Stimulated activated CD8-positive, alpha-beta memory T cell treated with anti-CD3 and anti-CD28 coated beads, Interleukin-15, amount 100 ng/mL, for 1 hour (primary cell): Measurements from ENCODE around the gene CSRNP3.
"Not testable (repeated sequence)": the region's sequence is repeated elsewhere in the genome, so short reads cannot be mapped to it uniquely, and the experiment has no call there.

Source experiments
- DNase-seq: peaks from one replicate; pipeline ENCODE4 v3.0.0-alpha.2; 2020; ENCODE audit warnings: low read depth

CSRNP3 gene

GRCh38 chr2:165590999-165591398 lies 121.5 kb downstream of the CSRNP3 start:
- DNase-seq: not testable (repeated sequence)

GRCh38 chr2:165593081-165593480 lies 123.6 kb downstream of the CSRNP3 start:
- DNase-seq: no peak

- no peak for DNase-seq
Observed at GRCh38 chr2:165594231-165594934, 124.9 kb downstream of the CSRNP3 start.

- DNase-seq: no peak
Observed at GRCh38 chr2:165594935-165595255, 125.4 kb downstream of the CSRNP3 start.

GRCh38 chr2:165596788-165597187 lies 127.3 kb downstream of the CSRNP3 start:
- DNase-seq: no peak

GRCh38 chr2:165601065-165601830 lies 131.8 kb downstream of the CSRNP3 start:
- DNase-seq: no peak

- no peak for DNase-seq
Observed at GRCh38 chr2:165601928-165602521, 132.5 kb downstream of the CSRNP3 start.

GRCh38 chr2:165609672-165610071 lies 140.2 kb downstream of the CSRNP3 start:
- no peak for DNase-seq

GRCh38 chr2:165610591-165611029 lies 141.1 kb downstream of the CSRNP3 start:
- DNase-seq: no peak

GRCh38 chr2:165617741-165618481 lies 148.4 kb downstream of the CSRNP3 start:
- no peak for DNase-seq

GRCh38 chr2:165618806-165619205 lies 149.3 kb downstream of the CSRNP3 start:
- DNase-seq: no peak

- no peak for DNase-seq
Observed at GRCh38 chr2:165621086-165621560, 151.6 kb downstream of the CSRNP3 start.

GRCh38 chr2:165623161-165623560 lies 153.7 kb downstream of the CSRNP3 start:
- no peak for DNase-seq

GRCh38 chr2:165623783-165624469 lies 154.4 kb downstream of the CSRNP3 start:
- no peak for DNase-seq

GRCh38 chr2:165624470-165624800 lies 154.9 kb downstream of the CSRNP3 start:
- no peak for DNase-seq

GRCh38 chr2:165627470-165627869 lies 158.0 kb downstream of the CSRNP3 start:
- no peak for DNase-seq

- no peak for DNase-seq
Observed at GRCh38 chr2:165629776-165630175, 160.3 kb downstream of the CSRNP3 start.

GRCh38 chr2:165630236-165630635 lies 160.7 kb downstream of the CSRNP3 start:
- DNase-seq: no peak

- DNase-seq: no peak
Observed at GRCh38 chr2:165631089-165631488, 161.6 kb downstream of the CSRNP3 start.

- no peak for DNase-seq
Observed at GRCh38 chr2:165632594-165632993, 163.1 kb downstream of the CSRNP3 start.

GRCh38 chr2:165633431-165633830 lies 163.9 kb downstream of the CSRNP3 start:
- no peak for DNase-seq

GRCh38 chr2:165634282-165634681 lies 164.8 kb downstream of the CSRNP3 start:
- DNase-seq: no peak
